Endothelial cell of umbilical vein (primary cell): Measurements from ENCODE around the gene BRI3. TPM values are rescaled to one million over a fixed set of nuclear protein-coding genes. Genes with fewer than 3 reads are reported as not detected.

Experiments used
- BruUV-seq: library from RNA; stranded (reverse); fragments of 400-500 nt; replicated peaks from 2 replicates; lab custom pipeline; 2021; lab: Mats Ljungman, UMichigan
- CTCF ChIA-PET: fragments of 300-600, 350-600 bp; sonication (Branson Sonifier 250); formaldehyde crosslinking; loops from one replicate; lab custom pipeline; 2021; ENCODE audit warnings: antibody characterized with exemption, inconsistent platforms; lab: Charles Lee
- POLR2A ChIA-PET: fragments of 300-600, 350-600 bp; sonication (Branson Sonifier 250); formaldehyde crosslinking; loops from one replicate; lab custom pipeline; 2021; ENCODE audit warnings: antibody characterized with exemption, inconsistent platforms; lab: Charles Lee
- DNase-seq: peaks from one replicate; pipeline ENCODE4 v3.0.0-alpha.2; 2011; ENCODE audit warnings: low read depth, low spot score
- FAIRE-seq: peaks from 2 replicates; lab custom pipeline; 2011; peaks lifted over from hg19 to GRCh38; lab: Jason Lieb, UNC
- H2AFZ ChIP-seq: 2 replicates; pipeline ENCODE4 v1.6.0; 2012; ENCODE audit warnings: low read depth, low read length, control low read depth, inconsistent platforms
- H3K27ac ChIP-seq: 2 replicates; pipeline ENCODE4 v1.5.1; 2011; ENCODE audit warnings: low read depth, mild to moderate bottlenecking, control low read depth, low read length, moderate library complexity; ENCODE audit not compliant: insufficient read depth
- H3K27me3 ChIP-seq, 2 experiments: 2 replicates each; pipeline versions ENCODE4 v1.6.0 to v1.6.1; 2011; ENCODE audit warnings: low read length in 2 of 2, mixed read lengths in 1 of 2; ENCODE audit not compliant: control insufficient read depth in 2 of 2, insufficient read depth in 2 of 2
- H3K36me3 ChIP-seq, 2 experiments: 2 replicates in 1 of 2; 3 replicates in 1 of 2; pipeline ENCODE4 v1.5.1; 2011; ENCODE audit warnings: low read length in 2 of 2, mild to moderate bottlenecking in 1 of 2, moderate library complexity in 1 of 2; ENCODE audit not compliant: control insufficient read depth in 2 of 2, insufficient read depth in 2 of 2; ENCODE audit errors: extremely low read depth in 1 of 2
- H3K4me1 ChIP-seq: 3 replicates; pipeline ENCODE4 v1.5.1; 2011; ENCODE audit warnings: mild to moderate bottlenecking, low read length; ENCODE audit not compliant: control insufficient read depth, insufficient read depth; ENCODE audit errors: extremely low read depth
- H3K4me2 ChIP-seq: 2 replicates; pipeline ENCODE4 v1.6.1; 2011; ENCODE audit warnings: low read length, control low read depth, mixed read lengths; ENCODE audit not compliant: insufficient read depth
- H3K4me3 ChIP-seq, 3 experiments: fragments of 200-600 bp in 1 of 3; sonication (generic), shearing (Covaris generic) in 1 of 3; replicated peaks in 1 of 3; 2 replicates each; pipeline ENCODE4 v1.5.1; 2011 to 2016; ENCODE audit warnings: control low read depth in 3 of 3, low read length in 3 of 3, mild to moderate bottlenecking in 2 of 3, inconsistent platforms in 1 of 3, low read depth in 1 of 3, moderate library complexity in 1 of 3; ENCODE audit not compliant: insufficient read depth in 1 of 3
- H3K79me2 ChIP-seq: 2 replicates; pipeline ENCODE4 v1.6.0; 2012; ENCODE audit warnings: low read length, inconsistent platforms; ENCODE audit not compliant: control insufficient read depth, insufficient read depth
- H3K9ac ChIP-seq: replicated peaks from 2 replicates; pipeline ENCODE3; 2011; ENCODE audit warnings: low read length, control low read depth; ENCODE audit not compliant: insufficient read depth; ENCODE audit errors: extremely low read depth
- H3K9me1 ChIP-seq: replicated peaks from 3 replicates; pipeline ENCODE4 v1.6.0; 2011; ENCODE audit warnings: mild to moderate bottlenecking, low read length; ENCODE audit not compliant: control insufficient read depth, insufficient read depth; ENCODE audit errors: extremely low read depth
- H3K9me3 ChIP-seq: replicated peaks from 2 replicates; pipeline ENCODE4 v1.5.1; 2012; ENCODE audit warnings: low read length, inconsistent platforms; ENCODE audit not compliant: control insufficient read depth, insufficient read depth
- H4K20me1 ChIP-seq: replicated peaks from 2 replicates; pipeline ENCODE3; 2011; ENCODE audit warnings: mild to moderate bottlenecking, low read length; ENCODE audit not compliant: control insufficient read depth, insufficient read depth; ENCODE audit errors: extremely low read depth
- EZH2 ChIP-seq: IDR thresholded peaks from 2 replicates; pipeline ENCODE4 v1.6.1; 2012; ENCODE audit warnings: borderline replicate concordance, low read depth, mild to moderate bottlenecking, moderate library complexity, low read length, inconsistent platforms; ENCODE audit not compliant: severe bottlenecking
- FOS ChIP-seq: IDR thresholded peaks from 2 replicates; pipeline ENCODE4 v1.6.1; 2011; ENCODE audit warnings: mild to moderate bottlenecking, low read length, moderate library complexity, borderline replicate concordance; ENCODE audit not compliant: insufficient read depth
- JUN ChIP-seq: IDR thresholded peaks from 2 replicates; pipeline ENCODE4 v1.6.1; 2011; ENCODE audit warnings: borderline replicate concordance, low read depth; ENCODE audit not compliant: insufficient read length, insufficient read depth
- MYC ChIP-seq: IDR thresholded peaks from one replicate; pipeline ENCODE4 v1.6.1; 2011; ENCODE audit warnings: mild to moderate bottlenecking, low read depth, low read length
- POLR2A ChIP-seq: IDR thresholded peaks from 2 replicates; pipeline ENCODE4 v1.6.1; 2012; ENCODE audit warnings: low read depth, mild to moderate bottlenecking, control low read depth, low read length
- POLR2AphosphoS5 ChIP-seq: IDR thresholded peaks from 2 replicates; pipeline ENCODE4 v1.6.1; 2012; ENCODE audit warnings: low read depth, mild to moderate bottlenecking, control low read depth, low read length, moderate library complexity; ENCODE audit not compliant: insufficient read depth
- dilution Hi-C: fragments of 300-500 bp; cut with MboI; formaldehyde crosslinking; loops from one replicate; pipeline ENCODE4 v1.15.0; 2019; ENCODE audit warnings: low sequenced_read_pairs; ENCODE audit not compliant: extremely low pct_ligation_motif_present
- intact Hi-C: fragments of 100-400 bp; cut with micrococcal nuclease; formaldehyde crosslinking; loops from one replicate; pipeline ENCODE4 v1.10.0; 2022
- polyA plus RNA-seq, 4 experiments: library from polyadenylated mRNA; depleted of rRNA in 3 of 4; stranded (reverse) in 3 of 4; unstranded in 1 of 4; fragments of >200 nt; gene quantifications; 2 replicates each; pipeline versions ENCODE4 v1.2.1 to v1.2.3, GENCODE V29; 2011 to 2012; ENCODE audit warnings: missing spikeins in 1 of 4
- total RNA-seq: library from RNA; stranded (reverse); gene quantifications from 2 replicates; pipeline ENCODE4 v1.2.3, GENCODE V29; 2021
- TF ChIP-seq, protein P1 (sequence below): IDR thresholded peaks from 2 replicates; pipeline ENCODE4 v1.6.1; 2011; ENCODE audit not compliant: insufficient read depth, insufficient read length

BRI3 gene
- total and polyA plus RNA-seq, 2 donors (not counting 3 experiments of a cell fraction or from before 2014, with no cell fraction given): 214 to 317 TPM

DNA sequence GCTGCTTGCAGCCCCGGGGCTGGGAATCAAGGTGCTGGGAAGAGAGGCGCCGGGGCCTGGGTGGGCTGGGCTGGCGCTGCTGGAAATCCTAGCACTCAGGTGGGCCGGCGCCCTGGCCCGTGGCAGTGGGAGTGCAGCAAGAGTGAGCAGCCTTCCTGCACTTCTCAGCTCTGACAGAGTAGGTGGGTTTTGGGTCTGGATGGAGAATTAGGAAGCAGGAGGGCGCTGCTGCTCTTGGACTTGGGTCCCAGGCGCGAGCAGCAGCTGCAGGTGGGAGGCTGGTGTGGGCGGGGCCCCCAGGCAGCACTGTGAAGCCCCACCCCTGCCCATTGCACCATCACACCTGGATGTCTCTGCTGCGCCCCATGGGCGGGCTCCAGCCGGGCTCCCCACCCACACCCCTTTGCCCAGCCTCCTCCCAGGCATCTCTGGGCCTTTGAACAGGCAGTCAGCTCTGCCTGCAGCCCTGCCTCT is 6.0 kb downstream of the BRI3 start:
- no peak for FAIRE-seq
- no peak overlapping the region for H2AFZ ChIP-seq
- no peak overlapping the region for H3K9ac ChIP-seq
- no peak overlapping the region for H3K27ac ChIP-seq
- DNase-seq: no peak
- H3K4me1 ChIP-seq: peaks cover 34% of the 10 kb centered on the region
- no peak overlapping the region for H3K4me3 ChIP-seq
- no peak for TF ChIP-seq EZH2
- TF ChIP-seq POLR2AphosphoS5: no peak
- no peak for TF ChIP-seq MYC
- TF ChIP-seq FOS: no peak
- no peak for TF ChIP-seq POLR2A
- dilution Hi-C loops: no loop called here
- no peaks in the 10 kb centered on the region for H3K27me3 ChIP-seq
- H3K79me2 ChIP-seq: peaks cover 91% of the 10 kb centered on the region
- H3K9me1 ChIP-seq: no peaks in the 10 kb centered on the region
- no peaks in the 10 kb centered on the region for H3K9me3 ChIP-seq
- no TSS peak for BruUV-seq
- intact Hi-C loops: no loop called here
- H3K4me2 ChIP-seq: no peak overlapping the region
- CTCF ChIA-PET: interaction anchor here (0.8 kb wide), 1 partner anchor 21 kb away, joined by 4 read pairs; no protein-coding TSS in a partner anchor
- peaks cover 4 to 48% of the 10 kb centered on the region in 2 experiments for H3K36me3 ChIP-seq
- H4K20me1 ChIP-seq: peaks cover 2% of the 10 kb centered on the region
- POLR2A ChIA-PET: no interaction called here

DNA sequence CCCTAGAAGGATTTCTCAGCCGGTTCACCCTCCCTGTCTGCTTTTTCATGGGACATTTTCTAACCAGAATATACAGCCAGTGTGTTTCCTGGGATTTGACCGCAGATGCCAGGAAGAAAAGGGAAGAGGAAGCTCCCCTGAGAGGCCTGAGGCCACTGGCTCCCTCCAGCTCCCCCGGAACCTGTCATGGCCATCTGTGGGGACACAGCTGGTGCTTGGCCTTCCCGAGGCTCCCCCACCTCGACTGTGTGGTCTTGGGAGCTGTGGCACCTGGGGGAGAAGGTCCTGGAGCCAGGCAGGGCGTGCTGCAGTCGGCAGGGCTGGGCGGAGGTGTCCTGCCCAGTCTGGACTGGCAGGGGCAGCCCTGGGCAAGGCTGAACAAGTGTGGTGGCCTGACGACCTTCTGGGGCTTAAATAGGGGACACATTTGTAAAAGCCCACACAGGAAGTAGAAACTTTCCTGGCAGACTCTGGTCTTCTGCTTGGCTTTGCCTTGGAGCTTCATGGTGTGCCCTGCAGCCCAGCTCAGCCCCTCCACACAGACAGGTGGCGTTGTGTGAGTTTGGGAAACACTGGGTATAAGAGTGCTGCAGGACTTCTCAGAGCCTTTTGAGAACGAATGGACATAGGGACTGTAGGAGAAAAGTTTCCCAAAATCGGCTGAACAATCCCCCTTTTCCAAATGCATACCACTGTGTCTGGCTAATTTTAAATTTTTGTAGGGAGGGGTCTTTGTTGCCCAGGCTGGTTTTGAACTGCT is 6.8 kb downstream of the BRI3 start:
- TF ChIP-seq JUN (no peak), POLR2AphosphoS5 (no peak), FOS (no peak), MYC (no peak), POLR2A (no peak)
- TF ChIP-seq, protein P1, sequence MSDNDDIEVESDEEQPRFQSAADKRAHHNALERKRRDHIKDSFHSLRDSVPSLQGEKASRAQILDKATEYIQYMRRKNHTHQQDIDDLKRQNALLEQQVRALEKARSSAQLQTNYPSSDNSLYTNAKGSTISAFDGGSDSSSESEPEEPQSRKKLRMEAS: no peak
- no peak overlapping the region for H3K4me2 ChIP-seq
- no peak for FAIRE-seq
- no peak overlapping the region for H3K27ac ChIP-seq
- ChIA-PET POLR2A (no interaction called here), CTCF (interaction anchor here (0.8 kb wide), 1 partner anchor 22 kb away, joined by 4 read pairs; no protein-coding TSS in a partner anchor)
- H4K20me1 ChIP-seq: peaks cover 2% of the 10 kb centered on the region
- no peaks in the 10 kb centered on the region for H3K9me3 ChIP-seq
- no peak overlapping the region for H3K4me3 ChIP-seq
- DNase-seq: no peak
- H3K9ac ChIP-seq: no peak overlapping the region
- no peaks in the 10 kb centered on the region for H3K27me3 ChIP-seq
- H3K36me3 ChIP-seq: peaks cover 4 to 52% of the 10 kb centered on the region in 2 experiments
- intact Hi-C loops: no loop called here
- BruUV-seq: no TSS peak
- dilution Hi-C loops: no loop called here
- H3K79me2 ChIP-seq: peaks cover 85% of the 10 kb centered on the region
- H2AFZ ChIP-seq: no peak overlapping the region
- peaks cover 30% of the 10 kb centered on the region for H3K4me1 ChIP-seq
- H3K9me1 ChIP-seq: no peaks in the 10 kb centered on the region
